Activated naive CD4-positive, alpha-beta T cell treated with anti-CD3 and anti-CD28 coated beads for 36 hours (primary cell): Measurements from ENCODE around the gene TTC34. TPM values are rescaled to one million over a fixed set of nuclear protein-coding genes. Genes with fewer than 3 reads are reported as not detected.

Experiments
- total RNA-seq, 2 experiments: library from RNA; stranded (reverse); gene quantifications; one replicate each; pipeline ENCODE4 v1.2.3, GENCODE V29; 2021

TTC34 gene
- total RNA-seq, 2 experiments from 2014 or later = 0.91 to 1.1 TPM

Other genes with a start within 250 kb of the TTC34 start
- 100 to 1,000 TPM; 120 to 123 TPM for gene TNFRSF14, start 245.3 kb downstream of the TTC34 start, total RNA-seq
- gene PRXL2B, start 214.9 kb downstream of the TTC34 start, total RNA-seq = 10 to 100 TPM; 21.8 to 22.1 TPM
- 1 to 10 TPM; 1.2 to 1.5 TPM for gene MMEL1, start 168.7 kb downstream of the TTC34 start, total RNA-seq
- not detected for gene ACTRT2, start 219.8 kb upstream of the TTC34 start, total RNA-seq